AG08395 (cell line): ENCODE results near the gene LRFN2.

Source experiments
- DNase-seq: peaks from one replicate; pipeline ENCODE4 v3.0.0; 2012; ENCODE audit warnings: mixed read lengths, low spot score

The LRFN2 gene

GRCh38 chr6:40349123-40349900 is 237.9 kb downstream of the LRFN2 start:
- DNase-seq = no peak

GRCh38 chr6:40348591-40348990 is 238.6 kb downstream of the LRFN2 start:
- DNase-seq = no peak

- DNase-seq = no peak
Observed at GRCh38 chr6:40347571-40348011, 239.6 kb downstream of the LRFN2 start.

- no peak for DNase-seq
Observed at GRCh38 chr6:40346246-40346645, 240.9 kb downstream of the LRFN2 start.

- DNase-seq = no peak
Observed at GRCh38 chr6:40344566-40345167, 242.5 kb downstream of the LRFN2 start.

- DNase-seq = no peak
Observed at GRCh38 chr6:40343877-40344565, 243.1 kb downstream of the LRFN2 start.

GRCh38 chr6:40343318-40343876 is 243.8 kb downstream of the LRFN2 start:
- no peak for DNase-seq

GRCh38 chr6:40342723-40343122 is 244.4 kb downstream of the LRFN2 start:
- no peak for DNase-seq

GRCh38 chr6:40341726-40342125 is 245.4 kb downstream of the LRFN2 start:
- no peak for DNase-seq
